Left forelimb (tissue), 1 donor: ENCODE measurements around the gene MISP3.
"Not testable (repeated sequence)": the region's sequence is repeated elsewhere in the genome, so short reads cannot be mapped to it uniquely, and the experiment has no call there.

Source experiments
- DNase-seq: peaks from one replicate; pipeline ENCODE4 v3.0.0-alpha.2; 2018; ENCODE audit warnings: low spot score

Gene MISP3

DNA sequence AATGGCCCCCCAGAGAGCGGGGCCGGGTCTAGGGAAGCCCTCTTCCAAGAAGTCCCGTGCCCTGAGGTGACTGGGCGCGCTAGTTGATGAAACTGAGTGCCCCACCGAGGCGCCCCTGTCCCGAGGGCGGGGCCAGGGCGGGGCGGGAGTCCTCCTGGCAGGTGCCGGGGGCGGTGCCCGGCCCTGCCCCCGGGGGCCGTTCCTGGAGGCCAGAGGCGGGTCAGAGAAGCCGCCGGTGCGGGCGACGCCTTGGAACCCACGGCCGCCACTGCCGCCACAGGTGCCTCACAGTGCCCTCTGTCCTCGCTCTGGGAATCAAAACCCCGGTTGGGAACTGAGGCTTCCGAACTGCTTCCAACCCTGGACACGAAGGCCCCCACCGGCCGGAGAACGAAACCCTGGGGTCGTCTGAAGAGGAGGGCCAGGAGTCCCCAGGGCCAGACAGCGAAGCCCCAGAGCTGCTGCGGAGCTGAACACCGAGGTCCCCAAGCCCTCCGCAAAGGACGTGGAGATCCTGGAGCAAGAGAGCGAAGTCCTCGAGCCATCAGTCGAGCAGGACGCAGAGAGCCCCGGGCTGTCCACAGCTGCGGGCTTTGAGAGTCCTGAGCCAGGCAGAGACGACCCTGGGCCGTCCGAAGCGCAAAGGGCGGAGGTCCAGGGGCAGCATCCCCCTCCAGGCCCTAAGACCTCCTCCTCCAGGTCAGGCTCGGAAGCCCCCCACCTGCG is at the start of gene MISP3:
MISP3 (plus strand) TSS at position 252 of the 726 bp plus-strand sequence. CDS start 524 bp downstream, outside the sequence.
- DNase-seq, result no peak

DNA sequence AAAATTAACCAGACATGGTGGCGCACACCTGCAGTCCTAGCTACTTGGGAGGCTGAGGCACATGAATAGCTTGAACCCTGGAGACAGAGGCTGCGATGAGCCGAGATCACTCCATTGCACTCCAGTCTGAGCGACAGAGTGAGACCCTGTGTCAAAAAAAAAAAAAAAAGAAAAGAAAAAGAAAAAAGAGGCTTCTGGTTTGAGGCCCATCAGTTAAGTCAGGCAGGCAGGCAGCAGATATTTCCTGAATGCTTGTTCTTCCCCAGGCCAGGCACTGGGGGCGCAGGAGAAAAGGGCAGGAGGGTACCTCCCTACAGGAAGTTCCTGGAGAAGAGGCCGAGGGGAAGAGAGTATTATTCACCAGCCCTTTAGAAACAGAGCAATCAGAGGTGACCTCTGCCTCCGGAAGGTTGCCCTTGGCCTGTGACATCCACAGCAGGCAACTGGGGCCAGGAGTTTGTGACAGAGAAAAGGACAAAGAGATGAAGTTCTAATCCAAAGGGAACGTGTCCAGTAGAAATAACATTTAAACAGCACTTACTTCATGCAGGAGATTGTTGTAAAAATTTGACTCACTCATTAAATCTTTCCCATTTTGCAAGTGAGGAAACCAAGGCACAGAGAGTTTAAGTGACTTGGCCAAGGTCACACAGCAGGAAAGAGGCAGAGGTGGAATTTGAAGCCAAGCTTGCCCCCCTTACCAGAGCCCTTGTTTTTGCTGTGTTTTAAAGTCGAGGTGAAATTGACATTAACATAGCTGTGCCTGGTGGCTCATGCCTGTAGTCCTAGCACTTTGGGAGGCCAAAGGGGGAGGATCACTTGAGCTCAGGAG is 49.0 kb upstream of the MISP3 start:
- DNase-seq, result no peak

DNA sequence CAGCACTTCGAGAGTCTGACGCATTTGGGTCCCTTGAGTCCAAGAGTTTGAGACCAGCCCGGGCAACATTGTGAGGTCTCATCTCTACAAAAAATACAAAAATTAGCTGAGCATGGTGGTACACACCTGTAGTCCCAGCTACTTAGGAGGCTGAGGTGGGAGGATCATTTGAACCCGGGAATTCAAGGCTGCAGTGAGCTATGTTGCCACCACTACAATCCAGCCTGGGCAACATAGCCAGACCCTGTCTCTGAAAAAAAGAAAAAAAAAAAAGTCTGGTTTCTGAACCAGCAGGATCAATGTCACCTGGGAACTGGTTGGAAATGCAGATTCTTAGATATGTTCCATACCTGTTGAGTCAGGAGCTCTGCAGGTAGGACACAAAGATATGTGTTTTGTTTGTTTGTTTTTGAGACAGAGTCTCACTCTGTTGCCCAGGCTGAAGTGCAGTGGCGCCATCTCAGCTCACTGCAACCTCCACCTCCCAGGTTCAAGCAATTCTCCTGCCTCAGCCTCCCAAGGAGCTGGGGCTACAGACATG is 45.9 kb upstream of the MISP3 start:
- DNase-seq, result not testable (repeated sequence)

- DNase-seq, result no peak
Observed at GRCh38 chr19:14027856-14028450, 44.6 kb upstream of the MISP3 start, which contains the start of gene RLN3. Gene RLN3 (plus strand): TSS chr19:14028148. CDS start chr19:14028205, 57 bp downstream.

GRCh38 chr19:14028901-14029300 is 43.7 kb upstream of the MISP3 start:
- no peak for DNase-seq

DNA sequence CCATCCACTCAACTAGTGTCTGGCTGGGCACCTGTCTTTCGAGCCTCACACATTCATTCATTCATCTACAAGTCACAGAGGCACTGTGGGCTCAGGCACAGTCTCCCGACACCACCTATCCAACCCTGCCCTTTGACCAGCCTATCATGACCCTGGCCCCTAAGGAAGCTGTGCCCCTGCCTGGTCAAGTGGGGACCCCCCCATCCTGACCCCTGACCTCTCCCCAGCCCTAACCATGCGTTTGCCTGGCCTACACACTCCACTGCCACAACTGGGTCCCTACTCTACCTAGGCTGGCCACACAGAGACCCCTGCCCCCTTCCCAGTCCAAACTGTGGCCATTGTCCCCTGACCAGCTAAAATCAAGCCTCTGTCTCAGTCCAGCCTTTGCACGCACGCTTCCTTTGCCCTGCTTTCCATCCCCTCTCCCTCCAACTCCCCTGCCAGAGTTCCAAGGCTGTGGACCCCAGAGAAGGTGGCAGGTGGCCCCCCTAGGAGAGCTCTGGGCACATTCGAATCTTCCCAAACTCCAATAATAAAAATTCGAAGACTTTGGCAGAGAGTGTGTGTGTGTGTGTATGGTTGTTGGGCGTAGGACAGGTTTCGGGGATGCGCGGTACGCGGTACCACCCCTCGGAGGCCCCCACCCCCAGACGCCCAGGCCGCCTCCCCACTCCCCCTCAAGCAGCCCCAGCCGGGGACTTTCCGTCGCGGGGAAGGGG is 41.4 kb upstream of the MISP3 start:
- no peak for DNase-seq

DNA sequence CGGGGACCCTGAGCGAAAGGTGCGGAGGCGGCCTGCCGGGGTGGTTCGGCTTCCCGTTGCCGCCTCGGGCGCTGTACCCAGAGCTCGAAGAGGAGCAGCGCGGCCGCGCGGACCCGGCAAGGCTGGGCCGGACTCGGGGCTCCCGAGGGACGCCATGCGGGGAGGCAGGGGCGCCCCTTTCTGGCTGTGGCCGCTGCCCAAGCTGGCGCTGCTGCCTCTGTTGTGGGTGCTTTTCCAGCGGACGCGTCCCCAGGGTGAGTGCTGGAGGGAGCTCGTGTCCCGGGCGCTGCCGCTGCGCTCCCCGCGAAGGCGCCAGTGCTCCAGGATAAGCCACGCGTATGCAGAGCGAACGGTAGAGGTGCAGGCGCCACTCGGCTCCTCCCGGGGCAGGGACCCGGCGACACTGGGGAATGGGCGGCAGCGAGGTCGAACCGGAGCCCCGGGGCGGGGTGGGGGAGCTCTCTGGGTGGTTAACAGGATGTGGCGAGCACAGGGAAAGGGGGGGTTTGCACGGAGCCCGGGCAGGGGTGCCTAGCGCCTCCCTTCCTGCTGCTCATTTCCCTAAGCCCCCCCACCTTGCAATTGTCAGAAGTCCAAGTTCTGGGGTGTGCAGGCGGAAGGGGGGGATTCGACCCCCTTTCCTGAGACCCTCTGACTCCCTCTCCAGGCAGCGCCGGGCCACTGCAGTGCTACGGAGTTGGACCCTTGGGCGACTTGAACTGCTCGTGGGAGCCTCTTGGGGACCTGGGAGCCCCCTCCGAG is 40.7 kb upstream of the MISP3 start, which contains the start of gene IL27RA:
IL27RA (plus strand) TSS at position 44 of the 762 bp plus-strand sequence; CDS start at position 155, 111 bp downstream.
- peak; percentile 75 for DNase-seq

DNA sequence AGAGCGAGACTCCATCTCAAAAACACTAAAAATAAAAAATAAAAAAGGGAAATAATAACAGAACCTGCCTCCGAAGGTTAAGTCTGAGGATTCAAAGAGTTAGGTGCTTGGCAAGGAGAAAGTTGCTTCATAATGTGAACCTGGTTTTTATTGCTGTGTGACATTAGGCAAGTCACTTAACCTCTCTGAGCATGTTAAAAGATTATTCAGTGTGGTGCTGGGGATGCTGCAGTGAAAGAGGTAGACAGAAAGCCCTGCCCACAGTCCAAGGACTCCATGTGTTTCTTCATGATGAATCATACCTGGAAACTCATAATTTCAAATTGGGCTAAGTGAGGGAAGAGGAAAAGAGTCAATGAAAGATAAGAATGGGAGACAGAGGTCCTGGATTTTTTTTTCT is 38.6 kb upstream of the MISP3 start:
- no peak for DNase-seq

DNA sequence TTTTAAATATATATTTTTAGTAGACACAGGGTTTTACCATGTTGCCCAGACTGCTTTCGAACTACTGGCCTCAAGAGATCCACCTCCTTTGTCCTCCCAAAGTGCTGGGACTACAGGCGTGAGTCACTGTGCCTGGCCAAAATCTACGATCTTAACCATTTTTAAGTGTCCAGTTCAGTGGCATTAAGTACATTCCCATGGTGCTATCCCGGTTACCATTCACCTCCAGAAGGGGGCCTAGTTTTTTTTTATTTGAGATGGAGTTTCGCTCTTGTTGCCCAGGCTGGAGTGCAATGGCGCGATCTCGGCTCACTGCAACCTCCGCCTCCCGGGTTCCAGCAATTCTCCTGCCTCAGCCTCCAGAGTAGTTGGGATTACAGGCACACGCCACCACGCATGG is 37.4 kb upstream of the MISP3 start:
- DNase-seq, result not testable (repeated sequence)

DNA sequence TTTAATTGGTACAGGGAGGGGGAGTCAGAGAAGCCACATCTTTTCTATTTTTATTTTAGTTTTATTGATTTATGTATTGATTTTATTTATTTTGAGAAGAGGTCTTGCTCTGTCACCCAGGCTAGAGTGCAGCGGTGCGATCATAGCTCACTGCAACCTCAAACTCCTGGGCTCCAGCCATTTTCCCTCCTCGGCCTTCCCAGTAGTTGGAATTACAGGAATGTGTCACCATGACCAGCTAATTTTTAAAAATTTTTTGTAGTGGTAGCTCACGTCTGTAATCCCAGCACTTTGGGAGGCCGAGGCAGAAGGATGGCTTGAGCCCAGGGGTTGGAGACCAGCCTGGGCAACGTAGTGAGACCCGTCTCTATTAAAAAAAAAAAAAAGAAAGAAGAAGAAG is 36.9 kb upstream of the MISP3 start:
- DNase-seq, result no peak

GRCh38 chr19:14039181-14039580 is 33.4 kb upstream of the MISP3 start:
- no peak for DNase-seq

- DNase-seq, result not testable (repeated sequence)
Observed at GRCh38 chr19:14042659-14043608, 29.7 kb upstream of the MISP3 start.

- not testable (repeated sequence) for DNase-seq
Observed at GRCh38 chr19:14047866-14048265, 24.7 kb upstream of the MISP3 start.

- DNase-seq, result no peak
Observed at GRCh38 chr19:14048443-14049153, 24.0 kb upstream of the MISP3 start.

- DNase-seq, result no peak
Observed at GRCh38 chr19:14050512-14050911, 22.1 kb upstream of the MISP3 start.

- DNase-seq, result not testable (repeated sequence)
Observed at GRCh38 chr19:14050961-14051360, 21.6 kb upstream of the MISP3 start.

DNA sequence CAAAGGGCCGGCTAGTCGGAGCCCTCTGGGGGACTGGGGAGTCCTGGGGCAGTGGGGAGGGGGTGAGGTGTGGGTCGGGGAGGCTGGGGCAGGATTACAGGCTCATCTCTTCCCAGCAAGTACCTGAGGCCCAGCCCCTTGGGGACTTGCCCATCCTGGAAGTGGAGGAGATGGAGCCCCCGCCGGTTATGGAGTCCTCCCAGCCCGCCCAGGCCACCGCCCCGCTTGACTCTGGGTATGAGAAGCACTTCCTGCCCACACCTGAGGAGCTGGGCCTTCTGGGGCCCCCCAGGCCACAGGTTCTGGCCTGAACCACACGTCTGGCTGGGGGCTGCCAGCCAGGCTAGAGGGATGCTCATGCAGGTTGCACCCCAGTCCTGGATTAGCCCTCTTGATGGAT is 20.6 kb upstream of the MISP3 start:
- DNase-seq, result no peak

DNA sequence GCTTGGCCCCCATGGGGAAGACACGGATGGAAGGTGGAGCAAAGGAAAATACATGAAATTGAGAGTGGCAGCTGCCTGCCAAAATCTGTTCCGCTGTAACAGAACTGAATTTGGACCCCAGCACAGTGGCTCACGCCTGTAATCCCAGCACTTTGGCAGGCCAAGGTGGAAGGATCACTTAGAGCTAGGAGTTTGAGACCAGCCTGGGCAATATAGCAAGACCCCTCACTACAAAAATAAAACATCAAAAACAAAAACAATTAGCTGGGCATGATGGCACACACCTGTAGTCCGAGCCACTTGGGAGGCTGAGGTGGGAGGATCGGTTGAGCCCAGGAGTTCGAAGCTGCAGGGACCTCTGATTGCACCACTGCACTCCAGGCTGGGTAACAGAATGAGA is 20.1 kb upstream of the MISP3 start:
- no peak for DNase-seq

DNA sequence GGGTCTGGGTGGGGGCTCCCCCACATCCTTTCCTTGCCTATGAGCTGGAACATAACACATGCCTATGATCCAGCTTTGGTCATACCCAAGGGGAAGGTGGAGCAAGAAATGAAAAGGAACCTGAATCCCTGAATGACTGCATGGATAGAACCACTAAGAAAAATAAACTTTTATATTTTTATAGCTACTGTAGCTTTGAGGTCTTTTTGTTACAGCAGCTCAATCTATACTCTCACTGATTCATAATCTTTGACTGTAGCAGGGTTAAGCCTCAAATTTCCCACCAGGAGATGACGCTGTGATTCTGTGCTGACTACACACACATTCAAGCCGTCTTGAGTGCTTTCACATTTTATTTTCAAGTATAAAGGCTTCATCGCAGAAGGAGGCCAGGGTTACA is 19.6 kb upstream of the MISP3 start:
- DNase-seq, result no peak
